COR-L47 (cell line): ENCODE measurements around the gene DOCK2.

Experiments
- DNase-seq: peaks from one replicate; lab custom pipeline; 2025; lab: John Stamatoyannopoulos, UW

DOCK2 gene

DNA sequence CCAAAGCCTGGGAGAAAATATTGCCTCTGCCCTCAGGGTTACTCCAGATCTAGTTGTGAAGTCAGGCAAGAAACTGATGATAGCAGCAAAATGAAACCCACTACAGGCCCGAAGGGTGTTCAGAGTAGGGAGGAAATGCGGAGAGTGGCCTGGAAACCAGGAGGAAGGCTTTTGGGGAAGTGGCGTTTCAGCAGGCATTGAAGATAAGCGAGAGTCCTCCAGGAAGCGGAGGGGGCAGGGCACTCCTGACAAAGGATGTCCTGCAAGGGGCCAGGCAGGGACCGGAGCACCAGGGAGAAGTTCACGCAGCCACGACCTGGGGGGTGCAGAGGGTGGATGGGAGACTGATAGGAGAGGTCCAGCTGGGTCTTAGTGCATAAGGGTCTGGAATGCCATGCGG, 460.9 kb downstream of the DOCK2 start:
- no peak for DNase-seq

- peak; percentile 81 for DNase-seq
These were observed 463.2 kb downstream of the DOCK2 start for GRCh38 chr5:170100066-170100943.

DNA sequence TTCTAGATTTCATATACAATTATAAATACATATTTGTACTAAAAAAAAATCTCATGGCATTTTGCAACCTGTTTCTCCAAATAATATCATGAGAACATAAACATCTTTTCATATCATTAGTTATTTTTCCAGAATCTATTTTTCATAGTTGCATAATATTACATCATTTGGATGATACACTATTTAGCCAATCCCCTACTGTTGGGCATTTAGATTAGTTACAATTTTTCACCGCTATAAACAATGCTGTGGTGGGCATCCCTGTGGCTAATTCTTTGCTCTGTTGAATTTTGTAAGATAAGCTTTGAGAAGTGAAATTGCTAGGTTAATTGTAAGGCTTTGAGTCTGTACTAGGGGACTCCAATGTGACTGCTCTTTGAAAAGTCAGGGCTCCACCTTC, 466.4 kb downstream of the DOCK2 start:
- no peak for DNase-seq

DNA sequence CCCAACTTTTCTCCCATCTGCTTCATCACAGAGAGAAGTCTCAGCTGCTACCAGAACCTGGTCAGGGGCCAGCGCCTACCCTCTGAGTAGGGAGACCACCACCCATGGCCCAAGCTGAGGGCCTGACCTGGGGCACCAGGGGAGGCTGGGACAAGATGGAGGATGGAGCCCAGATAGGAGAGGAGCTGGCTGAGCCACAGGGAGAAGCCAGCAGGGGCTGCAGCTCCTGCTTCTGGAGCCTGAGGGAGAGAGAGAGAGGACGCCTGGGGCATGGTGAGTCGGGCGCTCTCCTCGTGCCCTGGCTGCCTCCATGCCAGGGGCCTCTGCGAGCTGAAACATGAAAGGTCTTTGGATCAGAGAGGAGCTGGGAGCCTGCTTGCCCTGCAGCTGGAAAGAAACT, 467.2 kb downstream of the DOCK2 start:
- no peak for DNase-seq

- no peak for DNase-seq
These were observed 467.6 kb downstream of the DOCK2 start for GRCh38 chr5:170104710-170105109.

GRCh38 chr5:170105642-170106611, 468.9 kb downstream of the DOCK2 start, which contains the start of gene FOXI1:
Gene FOXI1 (plus strand): TSS chr5:170105897. CDS start chr5:170105958, 61 bp downstream.
- DNase-seq = peak; percentile 88

DNA sequence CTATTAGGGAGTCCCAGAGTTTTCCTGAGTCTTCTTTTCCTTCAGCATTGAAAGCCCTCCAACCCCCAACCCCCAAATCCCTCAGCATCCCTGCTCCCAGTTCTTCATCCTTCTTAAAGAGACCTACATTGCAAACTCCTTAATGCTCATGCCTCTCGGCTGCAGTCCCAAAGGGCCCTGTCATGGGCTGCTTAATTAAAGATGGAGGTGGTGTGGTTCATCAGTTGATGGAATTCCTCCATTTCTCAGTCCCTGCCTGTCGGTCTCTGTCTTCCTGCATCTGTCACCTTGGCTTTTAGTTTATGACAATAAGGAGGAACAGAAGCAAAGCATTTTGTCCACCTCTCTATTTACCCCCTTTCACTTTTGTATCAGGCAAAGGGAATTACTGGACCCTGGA, 470.6 kb downstream of the DOCK2 start:
- DNase-seq = no peak

GRCh38 chr5:170108266-170108785, 471.3 kb downstream of the DOCK2 start:
- no peak for DNase-seq

GRCh38 chr5:170109059-170110031, 472.3 kb downstream of the DOCK2 start:
- peak; percentile 24 for DNase-seq

DNA sequence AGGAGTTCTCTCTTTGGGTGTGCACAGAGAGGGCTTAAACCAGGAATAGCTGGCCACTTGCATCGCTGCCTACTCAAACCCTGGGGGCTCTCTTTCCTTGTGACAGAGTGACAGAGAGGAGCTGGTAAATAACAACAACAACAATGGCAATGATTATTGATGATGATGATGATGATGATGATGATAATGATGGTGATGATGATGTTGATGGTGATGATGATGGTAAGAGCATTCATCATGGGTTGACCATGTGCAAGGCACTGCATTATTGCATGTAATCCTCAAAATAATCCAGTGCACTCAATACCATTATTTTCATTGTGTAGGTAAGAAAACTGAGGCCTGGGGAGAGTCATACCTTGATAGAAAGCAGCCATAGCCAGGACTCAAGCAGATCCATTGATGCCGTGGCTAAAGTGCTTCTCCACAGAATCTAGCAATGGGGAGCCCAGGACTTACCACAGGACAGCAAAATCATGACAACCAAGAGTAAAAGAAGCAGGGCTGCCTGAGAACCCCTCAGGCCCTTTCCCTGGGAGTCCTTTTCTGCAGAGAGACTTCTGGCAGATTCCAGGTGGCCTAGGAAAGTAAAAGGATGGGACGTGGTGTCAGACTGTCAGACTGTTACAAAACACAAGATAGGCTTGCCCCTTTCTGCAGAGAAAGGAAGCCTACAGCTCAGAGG, 473.5 kb downstream of the DOCK2 start:
- no peak for DNase-seq

DNA sequence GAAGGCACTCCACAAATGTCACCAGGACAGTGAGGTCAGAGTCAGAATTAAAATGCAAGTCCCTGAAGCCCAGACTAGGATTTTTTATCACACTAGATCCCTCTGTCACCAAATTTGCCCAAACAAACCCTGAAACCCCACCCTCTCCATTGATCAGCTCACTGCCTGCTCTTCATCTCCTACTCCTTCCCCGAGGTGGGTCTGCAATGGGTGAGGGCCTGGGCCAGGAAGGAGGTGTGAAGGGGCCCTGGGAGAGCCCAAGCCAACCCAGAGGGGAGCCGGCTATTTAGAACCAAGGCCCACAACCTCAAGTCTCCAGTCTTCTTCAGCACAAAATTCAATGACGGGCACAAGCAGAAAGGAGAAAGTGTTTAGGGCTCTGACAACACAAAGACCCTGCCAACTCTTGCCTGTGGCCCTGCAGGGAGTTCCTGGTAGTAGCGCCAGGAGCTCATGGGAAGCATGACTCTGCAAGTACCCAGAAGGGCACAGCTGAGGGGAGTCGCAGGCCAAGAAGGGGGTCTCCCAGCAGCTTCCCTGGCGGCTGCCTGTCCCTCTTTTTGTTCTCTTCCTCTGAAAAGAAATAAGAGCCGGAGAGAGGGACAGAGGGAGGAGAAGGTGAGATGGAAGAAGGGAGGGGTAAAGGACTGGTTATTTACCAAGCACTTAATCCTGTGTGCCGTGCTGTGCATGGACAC, 474.2 kb downstream of the DOCK2 start:
- DNase-seq = peak; percentile 30

DNA sequence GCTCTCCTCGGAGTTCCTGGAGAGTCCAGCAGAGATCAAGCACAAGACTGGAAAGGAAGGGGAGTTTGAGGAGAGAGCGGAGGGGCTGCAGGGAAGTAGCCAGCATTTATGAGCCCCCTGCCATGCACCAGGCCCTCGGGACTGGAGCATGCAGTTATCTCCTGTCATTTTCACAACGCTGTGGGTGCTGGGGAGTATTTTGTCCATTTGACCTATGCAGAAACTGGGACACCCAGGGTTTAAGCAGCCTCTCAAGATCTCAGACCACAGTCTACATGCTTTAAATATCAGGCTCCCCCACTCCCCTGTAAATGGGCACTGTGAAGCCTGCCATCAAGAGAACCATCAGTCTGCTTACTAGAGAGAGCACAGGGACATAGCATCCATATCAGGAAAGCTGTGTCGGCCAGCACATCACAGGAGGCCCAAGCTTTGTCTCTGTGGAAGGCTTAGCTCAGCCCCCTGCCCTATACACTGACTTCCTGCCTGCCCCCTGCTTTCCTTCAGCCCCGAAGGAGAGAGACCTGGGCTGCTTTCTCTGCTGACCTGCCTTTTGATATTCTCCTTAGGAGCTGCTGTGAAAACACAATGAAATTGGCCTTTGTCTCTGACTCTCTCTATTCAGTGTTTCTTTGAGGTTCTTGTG, 475.9 kb downstream of the DOCK2 start:
- no peak for DNase-seq

DNA sequence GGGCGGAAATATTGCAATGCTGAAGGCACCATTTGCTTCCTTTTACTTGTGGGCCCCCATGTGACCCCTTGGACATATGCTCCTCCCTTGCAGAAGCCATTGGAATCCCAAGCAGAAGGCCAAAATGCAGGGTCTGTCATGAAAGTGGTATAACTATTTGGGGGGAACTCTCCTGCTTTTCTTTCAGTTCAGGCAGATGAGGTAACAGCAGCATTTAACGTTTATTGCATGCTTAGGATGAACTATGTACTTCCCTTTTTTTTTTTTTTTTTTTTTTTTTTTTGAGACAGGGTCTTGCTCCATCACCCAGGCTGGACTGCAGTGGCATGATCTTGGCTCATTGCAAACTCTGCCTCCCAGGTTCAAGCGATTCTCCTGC, 476.4 kb downstream of the DOCK2 start:
- no peak for DNase-seq

- no peak for DNase-seq
These were observed 477.2 kb downstream of the DOCK2 start for GRCh38 chr5:170114271-170114670.

DNA sequence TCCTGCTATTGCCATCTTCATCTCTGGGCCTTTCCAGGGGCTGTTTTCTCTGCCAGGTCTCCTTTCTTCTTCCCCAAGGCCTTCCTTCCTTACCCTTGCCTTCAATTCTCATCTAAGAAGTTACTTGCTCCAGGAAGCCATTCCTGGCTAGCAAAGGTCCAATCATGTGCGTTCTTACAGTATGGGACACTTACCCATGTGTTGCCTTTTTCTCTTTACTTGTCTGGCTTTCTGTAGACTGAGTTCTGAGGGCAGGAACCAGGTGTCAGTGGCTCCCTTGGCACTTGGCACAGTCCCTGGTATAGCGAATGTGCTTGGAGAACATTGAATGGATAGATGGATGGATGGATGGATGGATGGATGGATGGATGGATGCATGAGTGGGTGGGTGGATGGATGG, 478.9 kb downstream of the DOCK2 start:
- no peak for DNase-seq

- DNase-seq = no peak
These were observed 480.7 kb downstream of the DOCK2 start for GRCh38 chr5:170117736-170118135.

DNA sequence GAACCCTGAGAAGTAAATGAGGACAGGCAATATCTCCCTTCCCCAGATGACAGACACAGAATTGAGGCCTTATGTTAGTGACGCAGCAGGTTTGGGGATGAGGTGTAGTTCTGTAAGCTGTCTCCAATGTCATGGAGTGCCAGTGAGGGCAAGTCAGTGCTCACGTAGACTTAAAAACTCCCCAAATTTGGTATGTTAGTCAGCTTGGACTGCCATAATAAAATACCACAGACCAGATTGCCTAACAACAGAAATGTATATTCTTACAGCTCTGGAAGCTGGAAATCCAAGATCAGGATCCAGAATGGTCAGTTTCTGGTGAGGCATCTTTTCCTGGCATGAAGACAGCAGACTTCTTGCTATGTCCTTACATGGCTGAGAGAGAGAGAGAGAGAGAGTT, 483.5 kb downstream of the DOCK2 start:
- no peak for DNase-seq

GRCh38 chr5:170121321-170121720, 484.2 kb downstream of the DOCK2 start:
- DNase-seq = no peak

DNA sequence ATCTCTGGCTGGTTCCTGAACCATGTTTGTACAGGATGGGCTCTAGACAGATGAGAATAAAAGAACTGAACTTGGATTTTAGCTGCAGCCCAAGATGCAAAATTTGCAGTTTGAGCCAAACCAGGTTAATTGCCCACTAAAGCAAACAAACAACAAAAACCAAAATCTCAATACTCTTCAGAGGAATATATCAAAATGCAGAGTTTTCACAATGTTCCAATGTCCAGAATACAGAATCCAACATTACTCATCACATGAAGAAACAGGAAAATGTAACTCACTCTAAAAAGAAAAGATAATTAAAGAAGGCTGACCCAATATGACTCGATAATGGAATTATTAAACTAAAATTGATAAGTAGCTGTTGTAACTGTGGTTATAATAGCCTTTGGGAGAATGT, 489.0 kb downstream of the DOCK2 start:
- DNase-seq = no peak

DNA sequence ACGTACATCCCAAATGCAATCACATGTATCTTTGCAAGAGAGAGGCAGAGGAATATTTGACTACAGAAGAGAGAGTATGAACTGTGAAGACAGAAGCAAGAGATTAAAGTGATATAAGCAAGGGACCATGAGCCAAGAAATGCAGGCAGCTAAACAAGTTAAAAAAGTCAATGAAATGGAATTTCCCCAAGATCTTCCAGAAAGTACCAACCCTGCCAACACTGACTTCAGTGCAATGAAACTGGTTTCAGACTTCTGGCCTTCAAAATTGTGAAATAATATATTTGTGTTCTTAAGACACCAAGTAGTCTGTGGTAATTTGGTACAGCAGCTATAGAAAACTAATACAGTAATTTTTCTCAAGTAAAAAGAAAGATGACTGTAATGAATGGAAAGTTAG, 489.6 kb downstream of the DOCK2 start:
- DNase-seq = no peak
